Midbrain (tissue), 1 donor: Measurements from ENCODE around the gene CHST13.

Experiments used
- DNase-seq: peaks from one replicate; lab custom pipeline; 2025; lab: John Stamatoyannopoulos, UW

Gene CHST13

GRCh38 chr3:126540951-126541627 is 17.1 kb downstream of the CHST13 start:
- no peak for DNase-seq

- DNase-seq, result no peak
Measured at GRCh38 chr3:126541628-126542339, 17.8 kb downstream of the CHST13 start.

- DNase-seq, result no peak
Measured at GRCh38 chr3:126542340-126543241, 18.6 kb downstream of the CHST13 start.

GRCh38 chr3:126543457-126544061 is 19.6 kb downstream of the CHST13 start:
- no peak for DNase-seq

GRCh38 chr3:126544596-126545281 is 20.8 kb downstream of the CHST13 start:
- DNase-seq, result no peak

GRCh38 chr3:126545544-126545943 is 21.6 kb downstream of the CHST13 start:
- DNase-seq, result no peak

GRCh38 chr3:126546013-126546412 is 22.1 kb downstream of the CHST13 start:
- DNase-seq, result no peak

GRCh38 chr3:126546549-126547239 is 22.7 kb downstream of the CHST13 start:
- no peak for DNase-seq

GRCh38 chr3:126547721-126548120 is 23.8 kb downstream of the CHST13 start:
- DNase-seq, result no peak

- DNase-seq, result no peak
Measured at GRCh38 chr3:126548556-126549466, 24.9 kb downstream of the CHST13 start.

GRCh38 chr3:126549861-126550487 is 26.0 kb downstream of the CHST13 start:
- no peak for DNase-seq

GRCh38 chr3:126550488-126551051 is 26.6 kb downstream of the CHST13 start:
- no peak for DNase-seq

GRCh38 chr3:126551121-126551838 is 27.3 kb downstream of the CHST13 start:
- DNase-seq, result peak; percentile 21

GRCh38 chr3:126551839-126552687 is 28.1 kb downstream of the CHST13 start:
- no peak for DNase-seq

- no peak for DNase-seq
Measured at GRCh38 chr3:126552688-126553283, 28.8 kb downstream of the CHST13 start.

GRCh38 chr3:126553284-126554084 is 29.5 kb downstream of the CHST13 start:
- no peak for DNase-seq
